ENCODE data around the gene CAPN2. TPM values are rescaled to one million over a fixed set of nuclear protein-coding genes. Genes with fewer than 3 reads are reported as not detected.
A peak's percentile ranks its signal among the peaks of the same experiment; 100 is the strongest.

CAPN2 gene
- total RNA-seq, 1 donor from 2014 or later: 120 TPM

DNA sequence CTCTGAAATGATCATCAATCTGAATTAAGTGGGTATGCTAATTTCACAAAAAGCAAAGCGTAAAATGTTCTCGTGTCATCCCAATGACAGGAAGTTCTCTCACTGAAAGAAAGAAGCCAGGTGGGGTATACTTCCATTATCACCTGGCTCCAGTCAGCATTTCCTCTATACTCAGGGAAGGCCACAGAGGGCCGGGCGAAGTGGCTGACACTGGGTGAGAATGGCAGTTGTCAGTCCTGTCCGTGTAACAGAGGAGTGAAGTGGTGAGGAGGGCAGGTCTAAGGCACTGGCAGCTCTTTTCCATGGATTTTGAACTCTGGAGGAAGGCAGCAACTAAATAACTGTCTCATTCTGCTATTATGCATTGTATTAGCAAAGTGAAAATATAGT, 60.4 kb downstream of the CAPN2 start:
- Mint-ChIP-seq H3K4me1 (ENCODE audit: unreplicated experiment) (peaks cover 31% of the 10 kb centered on the region), H3K4me3 (no peak overlapping the region), H3K36me3 (peaks cover 51% of the 10 kb centered on the region), H3K9me3 (no peaks in the 10 kb centered on the region), H3K27me3 (no peaks in the 10 kb centered on the region), H3K27ac (peak overlapping the region; percentile 97)
- TF ChIP-seq, protein P1, sequence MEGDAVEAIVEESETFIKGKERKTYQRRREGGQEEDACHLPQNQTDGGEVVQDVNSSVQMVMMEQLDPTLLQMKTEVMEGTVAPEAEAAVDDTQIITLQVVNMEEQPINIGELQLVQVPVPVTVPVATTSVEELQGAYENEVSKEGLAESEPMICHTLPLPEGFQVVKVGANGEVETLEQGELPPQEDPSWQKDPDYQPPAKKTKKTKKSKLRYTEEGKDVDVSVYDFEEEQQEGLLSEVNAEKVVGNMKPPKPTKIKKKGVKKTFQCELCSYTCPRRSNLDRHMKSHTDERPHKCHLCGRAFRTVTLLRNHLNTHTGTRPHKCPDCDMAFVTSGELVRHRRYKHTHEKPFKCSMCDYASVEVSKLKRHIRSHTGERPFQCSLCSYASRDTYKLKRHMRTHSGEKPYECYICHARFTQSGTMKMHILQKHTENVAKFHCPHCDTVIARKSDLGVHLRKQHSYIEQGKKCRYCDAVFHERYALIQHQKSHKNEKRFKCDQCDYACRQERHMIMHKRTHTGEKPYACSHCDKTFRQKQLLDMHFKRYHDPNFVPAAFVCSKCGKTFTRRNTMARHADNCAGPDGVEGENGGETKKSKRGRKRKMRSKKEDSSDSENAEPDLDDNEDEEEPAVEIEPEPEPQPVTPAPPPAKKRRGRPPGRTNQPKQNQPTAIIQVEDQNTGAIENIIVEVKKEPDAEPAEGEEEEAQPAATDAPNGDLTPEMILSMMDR (conservative IDR thresholded peaks at IDR 0.05): no peak
- DNase-seq (ENCODE audit: extremely low spot score, unreplicated experiment): no peak

DNA sequence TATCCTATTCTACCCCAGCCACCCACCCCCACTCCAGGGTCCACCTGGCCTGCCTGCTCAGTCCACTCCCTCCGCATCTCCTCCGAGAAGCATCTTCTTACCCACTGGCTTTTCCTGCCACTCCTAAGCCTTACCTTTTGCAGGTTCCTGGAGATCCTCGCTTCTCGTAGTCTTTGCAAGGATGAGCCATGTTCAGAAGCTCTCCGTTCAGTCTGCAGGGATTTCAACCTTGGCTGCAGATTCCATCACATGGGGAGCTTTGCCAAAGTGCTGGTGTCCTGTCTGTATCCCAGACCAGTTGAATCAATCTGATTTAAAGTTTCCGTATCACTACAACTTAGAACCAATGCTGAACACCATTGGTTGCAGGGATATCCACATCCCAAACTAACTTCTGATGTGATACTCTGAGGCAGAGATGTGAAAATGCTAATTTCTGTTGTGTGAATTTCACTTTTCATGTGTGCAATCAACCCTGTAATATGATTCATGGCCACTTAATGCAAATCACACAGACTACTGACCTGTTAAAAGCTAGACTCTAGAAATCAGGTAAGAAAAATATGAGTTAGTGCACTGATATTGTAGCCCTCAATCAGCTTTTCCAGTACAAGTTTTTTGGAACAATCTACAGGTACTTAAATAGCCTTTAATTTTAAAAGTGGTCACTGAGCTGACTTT, 61.9 kb downstream of the CAPN2 start:
- H3K4me1 Mint-ChIP-seq (ENCODE audit: unreplicated experiment): peaks cover 31% of the 10 kb centered on the region
- no peak for DNase-seq (ENCODE audit: extremely low spot score, unreplicated experiment)
- peaks cover 52% of the 10 kb centered on the region for H3K36me3 Mint-ChIP-seq
- no peaks in the 10 kb centered on the region for H3K27me3 Mint-ChIP-seq
- TF ChIP-seq, protein P1 (conservative IDR thresholded peaks at IDR 0.05): no peak
- H3K9me3 Mint-ChIP-seq: no peaks in the 10 kb centered on the region
- H3K4me3 Mint-ChIP-seq: peak overlapping the region; percentile 43
- no peak overlapping the region for H3K27ac Mint-ChIP-seq

DNA sequence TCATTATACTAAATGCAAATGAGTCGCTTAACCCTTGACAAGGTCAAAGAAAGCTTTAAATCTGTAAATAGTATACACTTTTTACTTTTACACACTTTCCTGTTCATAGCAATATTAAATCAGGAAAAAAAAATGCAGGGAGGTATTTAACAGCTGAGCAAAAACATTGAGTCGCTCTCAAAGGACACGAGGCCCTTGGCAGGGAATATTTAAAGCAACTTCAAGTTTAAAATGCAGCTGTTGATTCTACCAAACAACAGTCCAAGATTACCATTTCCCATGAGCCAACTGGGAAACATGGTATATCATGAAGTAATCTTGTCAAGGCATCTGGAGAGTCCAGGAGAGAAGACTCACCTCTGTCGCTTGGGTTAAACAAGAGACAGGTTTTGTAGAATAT, 62.7 kb downstream of the CAPN2 start:
- TF ChIP-seq, protein P1 (conservative IDR thresholded peaks at IDR 0.05): no peak
- Mint-ChIP-seq H3K4me1 (ENCODE audit: unreplicated experiment) (peaks cover 31% of the 10 kb centered on the region), H3K4me3 (no peak overlapping the region), H3K9me3 (no peaks in the 10 kb centered on the region), H3K27me3 (no peaks in the 10 kb centered on the region), H3K36me3 (peaks cover 51% of the 10 kb centered on the region), H3K27ac (no peak overlapping the region)
- DNase-seq (ENCODE audit: extremely low spot score, unreplicated experiment): no peak

DNA sequence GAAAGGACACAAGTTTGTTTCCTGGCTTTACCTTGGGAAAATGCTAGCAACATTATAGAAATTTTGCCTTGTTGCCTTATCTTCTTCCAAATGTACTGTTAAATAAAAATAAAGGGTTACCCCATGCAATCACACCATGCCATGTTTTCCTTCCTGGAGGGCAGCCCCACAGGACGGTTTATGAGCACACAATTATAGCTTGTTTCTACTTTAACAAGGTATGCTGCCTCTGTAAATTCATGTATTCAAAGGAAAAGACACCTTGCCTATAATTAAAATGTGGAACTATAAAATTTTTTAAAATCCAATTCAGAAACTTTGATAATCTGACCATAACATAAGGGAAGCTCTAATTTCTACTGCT, 63.4 kb downstream of the CAPN2 start:
- Mint-ChIP-seq H3K36me3 (peaks cover 54% of the 10 kb centered on the region), H3K4me1 (ENCODE audit: unreplicated experiment) (peaks cover 31% of the 10 kb centered on the region), H3K9me3 (no peaks in the 10 kb centered on the region), H3K4me3 (no peak overlapping the region), H3K27me3 (no peaks in the 10 kb centered on the region), H3K27ac (peak overlapping the region; percentile 57)
- TF ChIP-seq, protein P1 (conservative IDR thresholded peaks at IDR 0.05): no peak
- no peak for DNase-seq (ENCODE audit: extremely low spot score, unreplicated experiment)

DNA sequence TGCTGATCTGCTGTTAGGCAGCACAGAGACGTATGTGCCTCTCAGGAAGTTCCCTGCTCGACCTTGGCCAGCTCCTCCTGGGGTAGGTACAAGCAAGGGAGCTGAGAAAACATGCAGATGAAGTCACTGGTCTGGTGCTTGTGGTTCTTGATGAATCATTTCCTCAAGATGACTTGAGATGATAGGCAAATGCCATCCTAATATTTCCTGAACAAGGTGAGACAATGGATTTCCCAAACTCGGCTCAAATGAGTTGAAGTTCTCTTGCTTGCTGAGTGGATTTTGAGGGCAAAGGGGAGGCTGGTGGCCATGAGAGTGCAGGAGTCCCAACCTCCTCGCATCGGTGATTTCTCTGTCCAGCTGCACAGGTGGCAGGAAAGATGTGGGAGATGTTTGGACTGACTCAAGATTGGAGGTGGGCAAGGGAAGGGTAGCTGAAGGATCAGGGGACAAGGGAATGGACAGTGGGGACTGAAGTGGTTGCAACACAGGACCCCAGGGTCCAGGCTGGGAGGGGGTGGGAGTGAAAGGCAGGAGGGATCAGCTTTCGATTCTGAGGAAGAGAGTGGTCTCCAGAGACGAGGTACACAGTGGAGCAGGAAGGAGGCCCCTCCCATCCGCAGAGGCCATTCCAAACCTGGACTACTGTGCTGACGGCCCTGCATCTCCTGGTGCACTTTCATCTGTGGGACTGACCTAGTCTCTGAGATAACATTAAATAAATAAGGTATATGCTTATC, 63.9 kb downstream of the CAPN2 start:
- peaks cover 30% of the 10 kb centered on the region for H3K4me1 Mint-ChIP-seq (ENCODE audit: unreplicated experiment)
- H3K27me3 Mint-ChIP-seq: no peaks in the 10 kb centered on the region
- no peaks in the 10 kb centered on the region for H3K9me3 Mint-ChIP-seq
- peaks cover 55% of the 10 kb centered on the region for H3K36me3 Mint-ChIP-seq
- peak overlapping the region; percentile 57 for H3K27ac Mint-ChIP-seq
- no peak for DNase-seq (ENCODE audit: extremely low spot score, unreplicated experiment)
- TF ChIP-seq, protein P1 (conservative IDR thresholded peaks at IDR 0.05): no peak
- no peak overlapping the region for H3K4me3 Mint-ChIP-seq

Measured in type B pancreatic cell (in vitro differentiated cells).